Pancreas (tissue), 10 donors: ENCODE data around the gene RIN3. TPM values are rescaled to one million over a fixed set of nuclear protein-coding genes. Genes with fewer than 3 reads are reported as not detected.

Source experiments
- ATAC-seq, 4 donors: fragments of 200-7000 bp; cut with Tn5 transposase; one replicate each; pipeline versions ENCODE4 v1.8.0 to v1.9.1; 2020; ENCODE audit warnings: mild to moderate bottlenecking in 4 of 4, moderate library complexity in 4 of 4
- DNase-seq, 6 donors: peaks; one replicate each; pipeline ENCODE4 v3.0.0-alpha.2; 2020
- FAIRE-seq: peaks from 2 replicates; lab custom pipeline; 2012; peaks lifted over from hg19 to GRCh38; lab: Jason Lieb, UNC
- H3K27ac ChIP-seq, 4 donors: fragments of 200-600 bp; sonication (generic); 1 replicate in 3 of 4; 2 replicates in 1 of 4; pipeline versions ENCODE4 v1.5.0 to v1.8.0; 2020
- H3K27me3 ChIP-seq, 4 donors: fragments of 200-600 bp; one replicate each; pipeline ENCODE4 v1.8.0; 2021
- H3K36me3 ChIP-seq, 3 donors: fragments of 200-600 bp; sonication (generic) in 1 of 3; one replicate each; pipeline versions ENCODE4 v1.5.0 to v1.8.0; 2020 to 2021
- H3K4me1 ChIP-seq, 3 donors: fragments of 200-600 bp; one replicate each; pipeline ENCODE4 v1.8.0; 2021
- H3K4me3 ChIP-seq, 4 donors: fragments of 200-600 bp; sonication (generic) in 2 of 4; one replicate each; pipeline versions ENCODE4 v1.5.0 to v1.8.0; 2020 to 2021
- H3K9me3 ChIP-seq, 4 donors: fragments of 200-600 bp; one replicate each; pipeline ENCODE4 v1.8.0; 2021
- WGBS, 2 donors: extraction: QIAGEN DNeasy Blood & Tissue Kit; methylation state at CpG; one replicate each; pipeline ENCODE4 v1.1.7; 2013; 5-methylcytosine and 5-hydroxymethylcytosine counted together
- intact Hi-C, 3 donors: fragments of 100-400 bp; cut with DNase I; formaldehyde crosslinking; loops; one replicate each; pipeline versions ENCODE4 v1.11.1 to v1.14.2; 2022
- polyA plus RNA-seq, 2 donors: library from polyadenylated mRNA; stranded (reverse); fragments of 200-250 nt; gene quantifications; one replicate each; pipeline ENCODE4 v1.2.3, GENCODE V29; 2013
- total RNA-seq, 6 donors: library from RNA; stranded (reverse); fragmentation: NEBNext Ultra II Directional in 4 of 6; extraction: Animal tissue kit (Norgen Biotek cat#: 25700) in 4 of 6; gene quantifications; one replicate each; pipeline versions ENCODE4 v1.2.1 to v1.2.4, GENCODE V29; 2021 to 2023
- TF ChIP-seq, protein P1 (sequence below), 4 donors: fragments of 200-600 bp; sonication (generic) in 3 of 4; IDR thresholded peaks; one replicate each; pipeline versions ENCODE4 v1.5.0 to v1.8.0; 2021; ENCODE audit warnings: antibody characterized with exemption in 4 of 4
- donor health status: healthy with polysubstance abuse.
- donor health status: DM: no; HTN: no; CAD: no; lungs with moderate emphysema.
- donor health status: DM: no; HTN: no; CAD: no.
- donor health status: control.
- donor health status: control.
- donor health status: Bipolar disorder and iron deficiency.
- donor health status: DM: yes; HTN: yes; CAD: no.
- donor health status: DM: no; HTN: no; CAD: no.
- donor health status: DM: no; HTN: no; CAD: no.
- donor health status: DM: yes; HTN: yes; CAD: no.

Gene RIN3
- total and polyA plus RNA-seq, 8 donors = 1.1 to 9.0 (median 2.3) TPM

GRCh38 chr14:92695562-92695961 lies 182.0 kb downstream of the RIN3 start:
- FAIRE-seq = no peak
- Histone ChIP-seq H3K4me3 (no peak overlapping the region), H3K27ac (no peak overlapping the region), H3K36me3 (no peaks in the 10 kb centered on the region), H3K4me1 (peaks cover 13 to 16% (median 13%) of the 10 kb centered on the region in 3 donors), H3K9me3 (no peaks in the 10 kb centered on the region), H3K27me3 (no peaks in the 10 kb centered on the region)
- WGBS, 2 donors = 96 to 100% methylated on average over 1 of the region's 1 CpG
- TF ChIP-seq, protein P1, sequence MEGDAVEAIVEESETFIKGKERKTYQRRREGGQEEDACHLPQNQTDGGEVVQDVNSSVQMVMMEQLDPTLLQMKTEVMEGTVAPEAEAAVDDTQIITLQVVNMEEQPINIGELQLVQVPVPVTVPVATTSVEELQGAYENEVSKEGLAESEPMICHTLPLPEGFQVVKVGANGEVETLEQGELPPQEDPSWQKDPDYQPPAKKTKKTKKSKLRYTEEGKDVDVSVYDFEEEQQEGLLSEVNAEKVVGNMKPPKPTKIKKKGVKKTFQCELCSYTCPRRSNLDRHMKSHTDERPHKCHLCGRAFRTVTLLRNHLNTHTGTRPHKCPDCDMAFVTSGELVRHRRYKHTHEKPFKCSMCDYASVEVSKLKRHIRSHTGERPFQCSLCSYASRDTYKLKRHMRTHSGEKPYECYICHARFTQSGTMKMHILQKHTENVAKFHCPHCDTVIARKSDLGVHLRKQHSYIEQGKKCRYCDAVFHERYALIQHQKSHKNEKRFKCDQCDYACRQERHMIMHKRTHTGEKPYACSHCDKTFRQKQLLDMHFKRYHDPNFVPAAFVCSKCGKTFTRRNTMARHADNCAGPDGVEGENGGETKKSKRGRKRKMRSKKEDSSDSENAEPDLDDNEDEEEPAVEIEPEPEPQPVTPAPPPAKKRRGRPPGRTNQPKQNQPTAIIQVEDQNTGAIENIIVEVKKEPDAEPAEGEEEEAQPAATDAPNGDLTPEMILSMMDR (IDR thresholded peaks at IDR 0.05) = no peak
- intact Hi-C loops = loop anchor here in 1 of 3 donors (5.0 kb wide), 1 partner anchor 87 kb away; no protein-coding TSS in a partner anchor
- ATAC-seq = no peak
- no peak for DNase-seq

GRCh38 chr14:92696366-92696765 lies 182.8 kb downstream of the RIN3 start:
- ATAC-seq = no peak
- Histone ChIP-seq H3K36me3 (no peaks in the 10 kb centered on the region), H3K4me3 (no peak overlapping the region), H3K27ac (no peak overlapping the region), H3K27me3 (no peaks in the 10 kb centered on the region), H3K9me3 (no peaks in the 10 kb centered on the region), H3K4me1 (peaks cover 13 to 16% (median 13%) of the 10 kb centered on the region in 3 donors)
- TF ChIP-seq, protein P1 (IDR thresholded peaks at IDR 0.05) = no peak
- DNase-seq = no peak
- FAIRE-seq = no peak
- WGBS, 2 donors = 85 to 91% methylated on average over 4 of the region's 4 CpGs
- intact Hi-C loops = loop anchor here in 1 of 3 donors (5.0 kb wide), 1 partner anchor 86 kb away; no protein-coding TSS in a partner anchor

DNA sequence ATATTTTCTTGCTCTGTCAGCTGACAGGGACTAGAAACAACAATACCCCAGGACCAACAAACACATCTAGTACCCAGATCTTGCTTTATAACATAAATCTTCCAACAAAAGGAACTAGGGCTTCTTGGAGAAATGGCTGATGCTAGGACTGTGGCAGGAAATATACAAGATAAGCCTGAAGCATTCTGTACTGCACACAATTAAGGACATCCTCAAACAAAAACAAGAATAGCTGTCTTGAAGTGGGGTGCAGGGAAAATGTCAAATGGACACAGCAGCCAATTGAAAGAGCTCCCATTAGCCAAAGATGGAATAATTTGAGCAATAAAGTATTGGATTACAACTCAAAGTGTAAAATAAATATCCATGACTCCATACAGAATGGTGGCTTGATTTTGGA lies 184.8 kb downstream of the RIN3 start:
- ATAC-seq (no peak), FAIRE-seq (no peak), DNase-seq (no peak)
- no peaks in the 10 kb centered on the region for H3K9me3 ChIP-seq
- no peaks in the 10 kb centered on the region for H3K27me3 ChIP-seq
- no peak overlapping the region for H3K27ac ChIP-seq
- no peaks in the 10 kb centered on the region for H3K36me3 ChIP-seq
- TF ChIP-seq, protein P1 (IDR thresholded peaks at IDR 0.05) = no peak
- intact Hi-C loops = loop anchor here in 1 of 3 donors (5.0 kb wide), 1 partner anchor 84 kb away; no protein-coding TSS in a partner anchor
- peaks cover 0 to 2% (median 0%) of the 10 kb centered on the region in 3 donors for H3K4me1 ChIP-seq
- H3K4me3 ChIP-seq = no peak overlapping the region

DNA sequence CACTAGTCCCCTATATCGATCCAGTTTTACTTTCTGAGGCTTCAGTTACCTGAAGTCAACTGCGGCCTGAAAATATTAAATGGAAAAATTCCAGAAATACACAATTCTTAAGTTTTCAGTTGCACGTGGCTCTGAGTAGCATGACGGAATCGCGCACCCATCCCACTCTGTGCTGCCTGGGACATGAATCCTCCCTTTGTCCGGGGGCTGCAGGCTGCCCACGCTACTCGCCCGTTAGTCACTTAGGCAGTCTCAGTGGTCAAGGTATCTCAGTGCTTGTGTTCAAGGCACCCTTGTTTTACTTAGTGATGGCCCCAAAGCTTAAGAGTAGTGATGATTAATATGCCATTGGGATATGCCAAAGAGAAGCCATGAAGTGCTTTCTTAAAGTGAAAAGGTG lies 188.2 kb downstream of the RIN3 start:
- no peak for FAIRE-seq
- WGBS, 2 donors = 87 to 89% methylated on average over 10 of the region's 10 CpGs
- no peak for ATAC-seq
- DNase-seq = no peak
- intact Hi-C loops = no loop called here
- H3K9me3 ChIP-seq = no peaks in the 10 kb centered on the region
- H3K27me3 ChIP-seq = no peaks in the 10 kb centered on the region
- no peaks in the 10 kb centered on the region for H3K4me1 ChIP-seq
- H3K4me3 ChIP-seq = no peak overlapping the region
- H3K27ac ChIP-seq = no peak overlapping the region
- peaks cover 0 to 4% (median 0%) of the 10 kb centered on the region in 3 donors for H3K36me3 ChIP-seq
- TF ChIP-seq, protein P1 (IDR thresholded peaks at IDR 0.05) = no peak

- TF ChIP-seq, protein P1 (IDR thresholded peaks at IDR 0.05) = no peak
- ATAC-seq (peak in 3 of 4 donors; percentile 25 to 68 (median 51)), FAIRE-seq (no peak), DNase-seq (no peak)
- Histone ChIP-seq H3K36me3 (peaks cover 0 to 4% (median 0%) of the 10 kb centered on the region in 3 donors), H3K27me3 (no peaks in the 10 kb centered on the region), H3K9me3 (no peaks in the 10 kb centered on the region), H3K4me1 (no peaks in the 10 kb centered on the region), H3K27ac (no peak overlapping the region), H3K4me3 (no peak overlapping the region)
- WGBS, 2 donors = 87 to 94% methylated on average over 9 of the region's 9 CpGs
- intact Hi-C loops = no loop called here
Measured at GRCh38 chr14:92702441-92702918, 188.9 kb downstream of the RIN3 start.
